BJ (cell line): ENCODE results near the gene MYBPC1. TPM values are rescaled to one million over a fixed set of nuclear protein-coding genes. Genes with fewer than 3 reads are reported as not detected.
"Not testable (repeated sequence)": the region's sequence is repeated elsewhere in the genome, so short reads cannot be mapped to it uniquely, and the experiment has no call there.

Source experiments
- CTCF ChIA-PET: fragments of 350-600 bp; formaldehyde crosslinking; extraction: SDS; loops from one replicate; lab custom pipeline; 2021; ENCODE audit warnings: antibody characterized with exemption, inconsistent platforms; lab: Yijun Ruan, JAX
- POLR2A ChIA-PET: fragments of 300-600 bp; sonication (Branson Sonifier 250); formaldehyde crosslinking; extraction: SDS; loops from one replicate; lab custom pipeline; 2021; ENCODE audit warnings: antibody characterized with exemption; lab: Charles Lee
- DNase-seq: peaks from one replicate; pipeline ENCODE4 v3.0.0-alpha.2; 2011; ENCODE audit warnings: low read depth
- H3K27me3 ChIP-seq: 2 replicates; pipeline ENCODE4 v1.6.0; 2011; ENCODE audit warnings: low read length; ENCODE audit not compliant: control insufficient read depth, insufficient read depth
- H3K36me3 ChIP-seq: 2 replicates; pipeline ENCODE4 v1.5.1; 2011; ENCODE audit warnings: low read length; ENCODE audit not compliant: control insufficient read depth, insufficient read depth
- H3K4me3 ChIP-seq: 2 replicates; pipeline ENCODE4 v1.5.1; 2011; ENCODE audit warnings: low read depth, mild to moderate bottlenecking, control low read depth, low read length
- polyA plus RNA-seq: library from polyadenylated mRNA; depleted of rRNA; stranded (reverse); fragments of >200 nt; gene quantifications from 2 replicates; pipeline ENCODE4 v1.2.3, GENCODE V29; 2011; rRNA removed
- small RNA-seq: library from RNA; depleted of rRNA; stranded (forward); fragments of <200 nt; gene quantifications from one replicate; pipeline ENCODE3, GENCODE V24; 2012; ENCODE audit warnings: low replicate concordance, low read depth; ENCODE audit not compliant: insufficient read length
- TF ChIP-seq, protein P1 (sequence below): IDR thresholded peaks from 2 replicates; pipeline ENCODE4 v1.5.1; 2011; ENCODE audit warnings: low read depth, mild to moderate bottlenecking, control low read depth, inconsistent platforms, low read length, moderate library complexity; ENCODE audit not compliant: insufficient read depth

The MYBPC1 gene
- polyA plus RNA-seq, 1 experiment, result not detected

DNA sequence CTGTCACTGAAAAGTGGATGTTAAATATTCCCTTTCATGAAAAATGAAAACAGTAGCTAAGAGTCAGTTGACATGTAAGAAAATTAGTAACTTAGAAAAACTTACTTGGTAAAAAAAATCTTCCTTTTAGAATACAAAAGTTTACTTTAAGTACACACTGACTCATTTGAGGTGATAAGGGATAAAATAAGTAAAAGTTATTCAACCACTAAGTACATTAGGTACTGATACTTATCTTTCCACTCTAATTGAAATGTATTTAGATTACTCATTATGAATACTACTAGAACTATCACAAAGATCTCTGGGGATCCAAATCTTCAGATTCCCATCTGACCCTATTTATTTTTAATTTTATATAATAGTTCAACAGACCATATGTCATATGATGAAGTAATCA, 132.3 kb downstream of the MYBPC1 start:
- POLR2A ChIA-PET, result no interaction called here

DNA sequence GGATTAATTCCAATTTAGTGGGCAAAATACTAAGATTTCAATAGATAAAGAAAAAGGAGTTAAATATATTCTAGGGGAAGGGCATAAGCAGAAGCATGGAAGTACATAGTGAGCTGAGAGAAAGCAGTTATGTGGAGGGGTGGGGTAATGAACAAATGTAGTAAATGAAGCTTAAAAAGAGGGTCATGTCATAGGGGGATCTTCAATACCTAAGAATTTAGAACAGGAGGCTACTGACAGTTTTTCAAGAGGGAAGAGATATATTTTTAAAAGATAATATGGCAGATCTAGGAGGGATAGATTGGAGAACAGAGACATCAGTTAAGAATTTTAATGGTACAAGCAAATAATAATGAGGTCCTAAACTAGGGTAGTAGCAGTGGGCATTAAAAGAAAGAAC, 135.1 kb downstream of the MYBPC1 start:
- Histone ChIP-seq H3K27me3 (no peaks in the 10 kb centered on the region), H3K4me3 (no peak overlapping the region), H3K36me3 (no peaks in the 10 kb centered on the region)
- DNase-seq, result no peak
- POLR2A ChIA-PET, result no interaction called here
- CTCF ChIA-PET, result no interaction called here
- TF ChIP-seq, protein P1, sequence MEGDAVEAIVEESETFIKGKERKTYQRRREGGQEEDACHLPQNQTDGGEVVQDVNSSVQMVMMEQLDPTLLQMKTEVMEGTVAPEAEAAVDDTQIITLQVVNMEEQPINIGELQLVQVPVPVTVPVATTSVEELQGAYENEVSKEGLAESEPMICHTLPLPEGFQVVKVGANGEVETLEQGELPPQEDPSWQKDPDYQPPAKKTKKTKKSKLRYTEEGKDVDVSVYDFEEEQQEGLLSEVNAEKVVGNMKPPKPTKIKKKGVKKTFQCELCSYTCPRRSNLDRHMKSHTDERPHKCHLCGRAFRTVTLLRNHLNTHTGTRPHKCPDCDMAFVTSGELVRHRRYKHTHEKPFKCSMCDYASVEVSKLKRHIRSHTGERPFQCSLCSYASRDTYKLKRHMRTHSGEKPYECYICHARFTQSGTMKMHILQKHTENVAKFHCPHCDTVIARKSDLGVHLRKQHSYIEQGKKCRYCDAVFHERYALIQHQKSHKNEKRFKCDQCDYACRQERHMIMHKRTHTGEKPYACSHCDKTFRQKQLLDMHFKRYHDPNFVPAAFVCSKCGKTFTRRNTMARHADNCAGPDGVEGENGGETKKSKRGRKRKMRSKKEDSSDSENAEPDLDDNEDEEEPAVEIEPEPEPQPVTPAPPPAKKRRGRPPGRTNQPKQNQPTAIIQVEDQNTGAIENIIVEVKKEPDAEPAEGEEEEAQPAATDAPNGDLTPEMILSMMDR, result no peak

More for the DNA sequence above, 132.3 kb downstream of the MYBPC1 start:
- CTCF ChIA-PET, result no interaction called here
- DNase-seq, result no peak
- TF ChIP-seq, protein P1, result no peak
- H3K36me3 ChIP-seq, result no peaks in the 10 kb centered on the region
- no peak overlapping the region for H3K4me3 ChIP-seq
- H3K27me3 ChIP-seq, result no peaks in the 10 kb centered on the region

DNA sequence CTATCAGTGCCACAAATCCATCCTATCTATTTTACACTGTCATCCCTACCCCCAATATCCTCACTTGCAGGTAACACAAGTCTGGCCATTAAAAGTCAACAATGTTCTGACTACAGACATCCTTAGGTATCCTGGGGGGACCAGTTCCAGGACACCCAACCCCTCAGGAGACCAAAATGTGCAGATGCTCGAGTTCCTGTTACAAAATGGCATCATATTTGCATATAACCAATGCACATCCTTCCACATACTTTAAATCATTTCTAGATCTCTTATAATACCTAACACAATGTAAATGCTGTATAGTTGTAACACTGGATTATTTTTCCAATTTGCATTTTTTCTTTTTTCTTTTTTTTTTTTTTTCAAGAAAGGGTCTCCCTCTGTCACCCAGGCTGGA, 137.5 kb downstream of the MYBPC1 start:
- ChIA-PET POLR2A (no interaction called here), CTCF (interaction anchor here (1.0 kb wide), 1 partner anchor 108 kb away, joined by 3 read pairs; no protein-coding TSS in a partner anchor)

DNA sequence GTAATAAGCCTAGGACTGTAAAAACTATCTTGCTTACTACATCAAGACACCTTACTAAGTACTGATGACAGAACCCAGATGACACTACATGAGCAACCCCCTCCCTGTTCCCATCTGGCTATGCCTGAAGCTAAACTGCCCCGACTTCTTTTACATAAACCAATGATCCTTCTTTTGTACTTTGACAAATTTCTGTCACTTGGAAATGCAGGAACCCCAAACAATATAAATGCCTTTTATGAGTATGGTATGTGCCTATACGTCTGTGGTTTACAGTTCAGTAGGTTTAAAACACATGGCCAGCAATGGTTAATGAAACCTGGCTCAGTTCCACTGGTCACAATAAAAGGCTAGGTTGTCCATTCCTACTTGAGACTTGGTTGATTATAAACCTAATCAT, 138.4 kb downstream of the MYBPC1 start:
- no peaks in the 10 kb centered on the region for H3K27me3 ChIP-seq
- H3K4me3 ChIP-seq, result no peak overlapping the region
- CTCF ChIA-PET, result interaction anchor here (0.6 to 1.2 kb wide), 2 partner anchors 18 to 70 kb away, joined by 3 to 6 read pairs; no protein-coding TSS in a partner anchor

More for the DNA sequence above, 137.5 kb downstream of the MYBPC1 start:
- no peak for DNase-seq
- H3K36me3 ChIP-seq, result no peaks in the 10 kb centered on the region
- TF ChIP-seq, protein P1, result no peak
- H3K4me3 ChIP-seq, result no peak overlapping the region
- no peaks in the 10 kb centered on the region for H3K27me3 ChIP-seq

DNA sequence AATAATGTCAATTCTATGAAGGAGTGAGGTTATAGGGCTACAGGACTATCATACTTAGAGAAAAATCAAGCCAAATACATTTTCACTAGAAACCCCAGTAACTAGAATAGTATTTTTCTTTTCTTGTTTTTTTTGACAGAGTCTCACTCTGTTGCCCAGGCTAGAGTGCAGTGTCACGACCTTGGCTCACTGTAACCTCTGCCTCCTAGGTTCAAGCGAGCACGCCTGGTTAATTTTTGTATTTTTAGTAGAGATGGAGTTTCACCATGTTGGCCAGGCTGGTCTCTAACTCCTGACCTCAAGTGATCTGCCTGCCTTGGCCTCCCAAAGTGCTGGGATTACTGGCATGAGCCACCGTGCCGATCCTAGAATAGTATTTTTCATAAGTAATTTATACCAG, 139.7 kb downstream of the MYBPC1 start:
- CTCF ChIA-PET, result interaction anchor here (0.6 kb wide), 1 partner anchor 34 kb away, joined by 4 read pairs; no protein-coding TSS in a partner anchor
- POLR2A ChIA-PET, H3K4me3 ChIP-seq, H3K36me3 ChIP-seq, DNase-seq, H3K27me3 ChIP-seq: not testable (repeated sequence)

More for the DNA sequence above, 138.4 kb downstream of the MYBPC1 start:
- H3K36me3 ChIP-seq, result no peaks in the 10 kb centered on the region
- POLR2A ChIA-PET, result no interaction called here
- no peak for DNase-seq
- TF ChIP-seq, protein P1, result no peak

Small RNAs within 50 kb of the gene (small RNA-seq; reads per million reads assigned to genes)
- not detected for gene RNY1P16

Other genes with a start within 250 kb of the MYBPC1 start
- 57.0 and 141 TPM in 2 replicates for gene ARL1, start 187.2 kb upstream of the MYBPC1 start, polyA plus RNA-seq
- not detected in 2 replicates for gene SPIC, start 119.6 kb upstream of the MYBPC1 start, polyA plus RNA-seq
- gene CHPT1, start 102.7 kb downstream of the MYBPC1 start, polyA plus RNA-seq, result 21.2 and 33.6 TPM in 2 replicates
- gene SYCP3, start 144.5 kb downstream of the MYBPC1 start, polyA plus RNA-seq, result 0.10 TPM in 1 of 2 replicates, not detected in the other
- 20.5 and 36.1 TPM in 2 replicates for gene GNPTAB, start 236.0 kb downstream of the MYBPC1 start, polyA plus RNA-seq